HFFc6 (cell line): ENCODE results near the gene AXIN2. TPM values are rescaled to one million over a fixed set of nuclear protein-coding genes. Genes with fewer than 3 reads are reported as not detected.

ENCODE experiments used
- DNase-seq: peaks from one replicate; pipeline ENCODE4 v3.0.0-alpha.2; 2018
- H3K27ac Mint-ChIP-seq: 2 replicates; pipeline ENCODE4 v1.8.0; 2020; ENCODE audit warnings: mild to moderate bottlenecking, mixed read lengths
- H3K27me3 Mint-ChIP-seq: 2 replicates; pipeline ENCODE4 v1.8.0; 2021; ENCODE audit warnings: mild to moderate bottlenecking, moderate library complexity, mixed read lengths; ENCODE audit not compliant: insufficient read depth
- H3K36me3 Mint-ChIP-seq: 2 replicates; pipeline ENCODE4 v1.8.0; 2021; ENCODE audit warnings: low read depth, mixed read lengths
- H3K4me1 Mint-ChIP-seq: 2 replicates; pipeline ENCODE4 v1.8.0; 2020; ENCODE audit warnings: low read depth, mixed read lengths
- H3K4me3 Mint-ChIP-seq: 2 replicates; pipeline ENCODE4 v1.8.0; 2020; ENCODE audit warnings: mild to moderate bottlenecking, moderate library complexity, mixed read lengths
- H3K9me3 Mint-ChIP-seq: 2 replicates; pipeline ENCODE4 v1.8.0; 2020; ENCODE audit warnings: mild to moderate bottlenecking, mixed read lengths
- total RNA-seq, 6 experiments: library from RNA; stranded (reverse); fragmentation: NEBNext Ultra II Directional; extraction: Animal tissue kit (Norgen Biotek cat#: 25700); gene quantifications; 2 replicates in 1 of 6; 3 replicates in 5 of 6; pipeline ENCODE4 v1.2.3, GENCODE V29; 2021
- TF ChIP-seq, protein P1 (sequence below): fragments of 200-600 bp; sonication (generic); IDR thresholded peaks from 2 replicates; pipeline ENCODE4 v1.5.0; 2021; ENCODE audit warnings: antibody characterized with exemption, mild to moderate bottlenecking

AXIN2 gene
- total RNA-seq, 6 experiments from 2014 or later, result 0.17 to 0.57 (median 0.39) TPM

DNA sequence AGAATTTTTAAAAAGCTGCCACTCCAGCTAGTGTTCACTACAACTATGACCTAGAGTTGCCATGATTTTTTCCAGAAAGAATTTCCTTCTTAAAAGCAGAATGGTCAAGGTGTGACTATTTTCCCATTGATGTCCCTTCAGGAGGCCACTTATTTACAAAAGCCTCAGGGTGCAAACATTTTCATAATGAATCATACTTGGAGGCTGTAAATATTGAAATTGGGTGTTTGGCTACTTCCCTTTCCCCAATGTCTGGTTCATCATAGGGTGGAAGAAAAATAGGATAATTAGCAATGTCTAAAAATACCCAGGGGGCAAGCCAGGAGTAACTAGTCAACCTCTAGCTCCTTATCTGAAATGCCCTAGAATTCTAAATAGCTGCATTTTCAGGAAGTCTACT is 18.8 kb downstream of the AXIN2 start:
- no peak for DNase-seq
- TF ChIP-seq, protein P1, sequence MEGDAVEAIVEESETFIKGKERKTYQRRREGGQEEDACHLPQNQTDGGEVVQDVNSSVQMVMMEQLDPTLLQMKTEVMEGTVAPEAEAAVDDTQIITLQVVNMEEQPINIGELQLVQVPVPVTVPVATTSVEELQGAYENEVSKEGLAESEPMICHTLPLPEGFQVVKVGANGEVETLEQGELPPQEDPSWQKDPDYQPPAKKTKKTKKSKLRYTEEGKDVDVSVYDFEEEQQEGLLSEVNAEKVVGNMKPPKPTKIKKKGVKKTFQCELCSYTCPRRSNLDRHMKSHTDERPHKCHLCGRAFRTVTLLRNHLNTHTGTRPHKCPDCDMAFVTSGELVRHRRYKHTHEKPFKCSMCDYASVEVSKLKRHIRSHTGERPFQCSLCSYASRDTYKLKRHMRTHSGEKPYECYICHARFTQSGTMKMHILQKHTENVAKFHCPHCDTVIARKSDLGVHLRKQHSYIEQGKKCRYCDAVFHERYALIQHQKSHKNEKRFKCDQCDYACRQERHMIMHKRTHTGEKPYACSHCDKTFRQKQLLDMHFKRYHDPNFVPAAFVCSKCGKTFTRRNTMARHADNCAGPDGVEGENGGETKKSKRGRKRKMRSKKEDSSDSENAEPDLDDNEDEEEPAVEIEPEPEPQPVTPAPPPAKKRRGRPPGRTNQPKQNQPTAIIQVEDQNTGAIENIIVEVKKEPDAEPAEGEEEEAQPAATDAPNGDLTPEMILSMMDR, result no peak
- Mint-ChIP-seq H3K27me3 (peaks cover 5% of the 10 kb centered on the region), H3K27ac (no peak overlapping the region), H3K4me1 (no peaks in the 10 kb centered on the region), H3K36me3 (no peaks in the 10 kb centered on the region), H3K9me3 (no peaks in the 10 kb centered on the region), H3K4me3 (no peak overlapping the region)

DNA sequence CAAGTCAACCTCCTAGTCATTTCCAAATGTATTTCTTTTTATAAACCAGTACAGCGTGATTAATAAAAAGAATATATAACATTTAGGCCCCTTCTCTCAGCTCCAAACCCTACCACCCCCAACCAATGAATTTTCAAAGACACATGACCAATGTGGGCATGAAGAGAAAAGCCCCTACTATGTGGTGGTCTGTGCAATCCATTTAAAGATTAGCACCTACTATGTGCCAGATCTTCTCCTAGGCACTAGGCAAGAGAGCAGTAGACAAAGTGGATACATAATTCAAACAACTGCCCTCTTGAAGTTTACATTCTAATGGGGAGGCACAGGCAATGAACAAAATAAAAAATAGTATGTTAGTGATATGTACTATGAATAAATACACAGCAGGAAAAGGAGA is 19.4 kb downstream of the AXIN2 start:
- no peak for DNase-seq
- no peaks in the 10 kb centered on the region for H3K36me3 Mint-ChIP-seq
- H3K27me3 Mint-ChIP-seq, result peaks cover 5% of the 10 kb centered on the region

DNA sequence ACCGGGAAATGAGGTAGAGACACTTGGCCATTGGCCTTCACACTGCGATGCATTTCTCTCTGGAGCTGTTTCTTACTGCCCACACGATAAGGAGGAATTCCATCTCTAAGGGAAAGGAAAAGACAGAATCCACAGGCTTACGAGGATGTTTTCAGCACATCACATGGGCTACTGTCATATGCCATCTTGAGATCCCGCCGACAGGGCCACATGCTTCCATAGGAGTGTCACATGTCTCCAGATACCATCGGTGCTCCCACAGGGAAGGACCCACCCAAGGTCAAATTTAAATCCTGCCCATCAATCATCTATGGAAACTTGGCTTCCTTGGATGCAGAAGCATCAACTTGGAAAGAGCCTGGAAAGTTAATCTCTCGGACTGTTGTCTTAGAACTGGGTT is 20.0 kb downstream of the AXIN2 start:
- Mint-ChIP-seq H3K9me3 (no peaks in the 10 kb centered on the region), H3K36me3 (no peaks in the 10 kb centered on the region), H3K27ac (no peak overlapping the region), H3K4me1 (no peaks in the 10 kb centered on the region), H3K27me3 (no peaks in the 10 kb centered on the region; the same call in none of the 2 replicates), H3K4me3 (no peak overlapping the region)
- no peak for DNase-seq
- TF ChIP-seq, protein P1, result no peak

More for the DNA sequence above, 19.4 kb downstream of the AXIN2 start:
- Mint-ChIP-seq H3K4me1 (no peaks in the 10 kb centered on the region), H3K27ac (no peak overlapping the region), H3K4me3 (no peak overlapping the region), H3K9me3 (no peaks in the 10 kb centered on the region)
- TF ChIP-seq, protein P1, result no peak

DNA sequence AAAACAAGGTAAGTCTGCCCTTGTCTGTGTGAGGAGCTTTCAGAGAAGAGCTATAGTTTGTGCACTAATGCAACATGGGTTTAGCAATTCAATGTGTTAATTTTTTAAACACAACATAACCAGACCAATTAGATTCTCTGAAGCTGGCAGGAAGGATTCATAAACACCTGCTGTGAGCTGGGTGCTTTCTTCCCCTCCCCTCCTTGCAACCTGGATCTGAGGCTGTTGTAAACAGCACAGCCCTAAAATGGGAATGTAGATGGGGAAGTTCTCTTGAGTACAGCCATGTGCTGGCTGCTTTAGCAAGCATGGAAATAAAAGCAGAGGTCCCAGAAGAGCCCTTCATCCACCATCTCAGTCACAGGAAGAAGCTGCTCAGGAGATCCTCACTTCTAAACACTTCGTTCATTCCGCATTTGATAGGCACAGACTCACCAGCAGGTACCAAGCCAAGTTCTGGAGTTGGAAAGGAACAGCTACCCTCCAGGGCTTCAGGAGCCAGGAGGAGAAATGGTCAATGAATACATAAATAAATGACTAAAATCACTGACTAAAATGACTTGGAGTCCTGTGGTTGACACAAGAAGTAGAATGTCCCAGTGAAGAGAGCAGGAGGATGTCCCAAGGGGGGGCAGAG is 21.7 kb downstream of the AXIN2 start:
- Mint-ChIP-seq H3K4me1 (0 out of 2 replicates have a peak, but pooled peaks cover 6% of the 10 kb centered on the region), H3K4me3 (no peak overlapping the region), H3K27ac (no peak overlapping the region), H3K9me3 (no peaks in the 10 kb centered on the region), H3K36me3 (no peaks in the 10 kb centered on the region), H3K27me3 (no peaks in the 10 kb centered on the region; the same call in 1 of the 2 replicates)
- no peak for DNase-seq
- TF ChIP-seq, protein P1, result no peak

DNA sequence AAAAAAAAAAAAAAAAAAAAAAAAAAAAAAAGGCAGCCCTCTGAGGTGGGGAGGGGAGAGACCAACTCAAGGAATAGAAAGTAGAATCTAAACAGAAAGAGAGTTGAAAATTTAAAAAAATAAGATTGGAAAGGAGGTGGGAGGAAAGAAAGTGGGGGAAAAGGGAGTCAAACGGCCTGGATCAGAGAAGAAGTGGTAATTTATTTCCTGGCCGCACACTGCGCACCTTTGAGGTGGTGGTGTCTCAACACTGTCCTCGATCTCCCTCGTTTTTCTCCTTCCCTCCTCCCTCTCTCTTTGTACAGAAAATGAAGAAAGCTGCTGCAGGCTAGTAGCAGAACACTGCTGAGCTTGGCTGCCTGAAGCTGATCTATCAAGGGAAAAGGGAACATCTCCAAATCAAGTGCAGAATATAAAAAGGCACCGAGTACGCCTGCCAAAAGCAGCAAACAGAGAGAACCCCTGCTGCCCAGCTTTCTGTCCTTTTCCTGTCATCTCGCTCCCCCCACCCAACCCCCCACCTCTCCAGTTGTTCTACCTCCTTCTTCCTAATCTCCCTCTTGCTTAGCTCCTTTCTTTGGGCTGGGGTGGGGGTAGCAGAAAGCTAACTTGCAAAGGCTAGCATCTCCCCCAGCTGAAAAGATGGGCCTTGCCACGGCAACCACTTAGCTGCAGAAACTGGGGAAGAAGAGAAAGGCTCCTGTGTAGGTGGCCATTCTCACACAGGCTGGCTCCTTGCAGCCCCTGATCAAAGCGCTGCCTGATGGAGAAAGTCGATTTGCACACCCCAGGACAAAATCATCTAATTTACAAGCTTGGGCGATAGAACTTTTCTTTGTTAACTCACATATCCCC is 22.5 kb downstream of the AXIN2 start:
- TF ChIP-seq, protein P1, result no peak
- Mint-ChIP-seq H3K9me3 (no peaks in the 10 kb centered on the region), H3K4me3 (no peak overlapping the region), H3K36me3 (no peaks in the 10 kb centered on the region), H3K4me1 (0 out of 2 replicates have a peak, but pooled peaks cover 6% of the 10 kb centered on the region), H3K27ac (no peak overlapping the region), H3K27me3 (no peaks in the 10 kb centered on the region; the same call in 1 of the 2 replicates)
- no peak for DNase-seq
